Loucy (cell line): ENCODE data around the gene CUEDC2.

Experiments
- H2AFZ ChIP-seq: fragments of 200-600 bp; sonication (generic); 2 replicates; pipeline ENCODE4 v1.6.0; 2016; ENCODE audit warnings: antibody characterized with exemption, mild to moderate bottlenecking, low read length, moderate library complexity
- H3F3A ChIP-seq: fragments of 200-600 bp; 2 replicates; pipeline ENCODE4 v1.6.0; 2016; ENCODE audit warnings: antibody characterized with exemption, low read depth, mild to moderate bottlenecking
- H3K27me3 ChIP-seq: fragments of 200-600 bp; sonication (generic); 2 replicates; pipeline ENCODE4 v1.6.1; 2014; ENCODE audit warnings: low read length, mild to moderate bottlenecking; ENCODE audit not compliant: insufficient read depth, poor library complexity, severe bottlenecking
- H3K36me3 ChIP-seq: fragments of 200-600 bp; sonication (generic); 2 replicates; pipeline ENCODE4 v1.6.1; 2016; ENCODE audit warnings: low read length; ENCODE audit not compliant: insufficient read depth
- H3K4me1 ChIP-seq: fragments of 200-600 bp; sonication (generic); 2 replicates; pipeline ENCODE4 v1.5.1; 2014; ENCODE audit warnings: low read length, mild to moderate bottlenecking; ENCODE audit not compliant: insufficient read depth, poor library complexity, severe bottlenecking
- H3K4me2 ChIP-seq: fragments of 200-600 bp; sonication (generic); 2 replicates; pipeline ENCODE4 v1.6.0; 2014; ENCODE audit warnings: antibody characterized with exemption, low read length, low read depth, mild to moderate bottlenecking; ENCODE audit not compliant: poor library complexity, severe bottlenecking
- H3K4me3 ChIP-seq: fragments of 200-600 bp; sonication (generic); 2 replicates; pipeline ENCODE4 v1.5.1; 2014; ENCODE audit warnings: low read length, mild to moderate bottlenecking, mixed read lengths; ENCODE audit not compliant: poor library complexity, severe bottlenecking
- H3K79me2 ChIP-seq: fragments of 200-600 bp; sonication (generic); 2 replicates; pipeline ENCODE4 v1.6.1; 2014; ENCODE audit warnings: low read length; ENCODE audit not compliant: insufficient read depth
- H3K9ac ChIP-seq: fragments of 200-600 bp; sonication (generic); 2 replicates; pipeline ENCODE4 v1.6.0; 2014; ENCODE audit warnings: mild to moderate bottlenecking, low read depth, low read length, moderate library complexity; ENCODE audit not compliant: poor library complexity, severe bottlenecking
- H3K9me2 ChIP-seq: fragments of 200-600 bp; sonication (generic); replicated peaks from 2 replicates; pipeline ENCODE4 v1.6.1; 2016; ENCODE audit warnings: low read depth, low read length, mixed read lengths
- H3K9me3 ChIP-seq: fragments of 200-600 bp; sonication (generic); 2 replicates; pipeline ENCODE4 v1.6.1; 2014; ENCODE audit warnings: mild to moderate bottlenecking, antibody characterized with exemption, low read length, low read depth; ENCODE audit not compliant: insufficient read depth
- H4K20me1 ChIP-seq: fragments of 200-600 bp; sonication (generic); 2 replicates; pipeline ENCODE4 v1.6.0; 2014; ENCODE audit warnings: antibody characterized with exemption, low read length, mild to moderate bottlenecking; ENCODE audit not compliant: insufficient read depth, poor library complexity, severe bottlenecking
- CTCF ChIP-seq: fragments of 200-600 bp; sonication (generic); conservative IDR thresholded peaks from 2 replicates; pipeline ENCODE4 v1.5.1; 2014; ENCODE audit warnings: mild to moderate bottlenecking, antibody characterized with exemption, low read length
- EZH2phosphoT487 ChIP-seq: fragments of 200-600 bp; IDR thresholded peaks from 2 replicates; pipeline ENCODE4 v1.6.1; 2018; ENCODE audit warnings: antibody characterized with exemption, mild to moderate bottlenecking, moderate library complexity, borderline replicate concordance

CUEDC2 gene

GRCh38 chr10:102429468-102429867 is 2.9 kb downstream of the CUEDC2 start:
- Histone ChIP-seq H3K9me2 (no peaks in the 10 kb centered on the region), H3K4me2 (no peak overlapping the region), H3K4me3 (no peak overlapping the region), H3K79me2 (peaks cover 18% of the 10 kb centered on the region), H3F3A (no peaks in the 10 kb centered on the region), H3K27me3 (no peaks in the 10 kb centered on the region), H3K36me3 (no peaks in the 10 kb centered on the region), H3K4me1 (peaks cover 6% of the 10 kb centered on the region), H2AFZ (no peak overlapping the region), H3K9ac (no peak overlapping the region), H4K20me1 (no peaks in the 10 kb centered on the region), H3K9me3 (no peaks in the 10 kb centered on the region)
- TF ChIP-seq CTCF, result no peak
- no peak for TF ChIP-seq EZH2phosphoT487

DNA sequence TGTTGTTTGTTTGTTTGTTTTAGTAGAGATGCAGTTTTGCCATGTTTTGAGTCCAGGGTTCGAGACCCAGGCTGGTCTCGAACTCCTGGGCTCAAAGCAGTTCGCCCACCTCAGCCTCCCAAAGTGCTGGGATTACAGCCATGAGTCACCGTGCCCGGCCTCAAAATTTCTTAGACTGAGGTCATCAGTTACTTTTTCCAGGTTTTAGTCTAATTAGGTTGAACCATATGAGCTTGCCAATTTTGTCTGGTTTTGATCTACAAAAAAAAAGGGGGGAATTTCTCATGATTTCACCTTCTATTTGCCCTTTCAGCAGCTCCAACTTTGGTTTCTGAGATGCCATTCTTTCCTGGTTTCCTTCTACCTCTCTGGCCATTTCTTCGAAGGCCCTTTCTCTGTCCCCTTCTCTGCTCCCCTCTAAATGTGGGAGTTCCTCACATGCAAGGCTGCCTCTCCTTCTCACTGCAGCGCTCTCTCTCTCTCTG is 5.5 kb downstream of the CUEDC2 start:
- no peak overlapping the region for H3K4me3 ChIP-seq
- H3K4me2 ChIP-seq, result no peak overlapping the region
- H3K9me3 ChIP-seq, result no peaks in the 10 kb centered on the region
- no peak overlapping the region for H3K9ac ChIP-seq
- H3K79me2 ChIP-seq, result peaks cover 27% of the 10 kb centered on the region
- no peak overlapping the region for H2AFZ ChIP-seq
- H3K36me3 ChIP-seq, result no peaks in the 10 kb centered on the region; the same call in 1 of the 2 replicates
- H3K27me3 ChIP-seq, result no peaks in the 10 kb centered on the region
- H3K4me1 ChIP-seq, result peaks cover 13% of the 10 kb centered on the region
- no peaks in the 10 kb centered on the region for H3K9me2 ChIP-seq
- no peaks in the 10 kb centered on the region for H4K20me1 ChIP-seq
- TF ChIP-seq EZH2phosphoT487, result no peak
- TF ChIP-seq CTCF, result no peak
- no peaks in the 10 kb centered on the region for H3F3A ChIP-seq

DNA sequence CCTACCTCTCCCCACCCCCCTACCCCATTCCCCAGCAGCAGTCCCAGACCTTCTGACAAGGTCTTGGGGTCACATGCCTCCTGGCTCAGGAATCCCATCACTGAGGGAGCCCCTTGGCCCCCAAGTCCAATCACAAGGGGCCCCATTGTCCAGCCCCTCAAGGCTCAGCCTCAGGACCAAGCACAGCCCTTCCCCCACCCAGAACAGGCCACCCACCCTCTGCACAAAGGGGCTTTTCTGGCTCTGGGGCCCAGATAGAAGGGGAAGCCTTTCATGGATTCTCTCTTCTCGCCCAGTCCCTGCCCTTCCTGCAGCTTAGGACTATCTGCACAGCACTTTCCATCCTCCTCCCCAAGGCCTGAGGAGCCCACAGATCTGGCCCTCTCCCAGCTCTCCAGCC is 6.9 kb downstream of the CUEDC2 start:
- TF ChIP-seq CTCF, result no peak
- TF ChIP-seq EZH2phosphoT487, result no peak

More for the DNA sequence above, 6.9 kb downstream of the CUEDC2 start:
- H2AFZ ChIP-seq, result no peak overlapping the region
- peaks cover 13% of the 10 kb centered on the region for H3K4me1 ChIP-seq
- no peaks in the 10 kb centered on the region for H3F3A ChIP-seq
- no peaks in the 10 kb centered on the region; the same call in 1 of the 2 replicates for H3K36me3 ChIP-seq
- no peak overlapping the region for H3K4me2 ChIP-seq
- H4K20me1 ChIP-seq, result no peaks in the 10 kb centered on the region
- H3K9ac ChIP-seq, result no peak overlapping the region
- no peaks in the 10 kb centered on the region for H3K9me3 ChIP-seq
- H3K9me2 ChIP-seq, result no peaks in the 10 kb centered on the region
- H3K79me2 ChIP-seq, result peaks cover 20% of the 10 kb centered on the region
- H3K4me3 ChIP-seq, result no peak overlapping the region
- H3K27me3 ChIP-seq, result no peaks in the 10 kb centered on the region
